GM18499 (cell line): ENCODE results near the gene RELCH.

ENCODE experiments used
- ATAC-seq: cut with Tn5 transposase; IDR thresholded peaks from one replicate; pipeline ENCODE4 v1.9.1; 2021; ENCODE audit warnings: moderate number of reproducible peaks; ENCODE audit not compliant: insufficient read depth, unreplicated experiment

RELCH gene

GRCh38 chr18:62312851-62313250 is 125.8 kb downstream of the RELCH start:
- ATAC-seq = peak; percentile 54

DNA sequence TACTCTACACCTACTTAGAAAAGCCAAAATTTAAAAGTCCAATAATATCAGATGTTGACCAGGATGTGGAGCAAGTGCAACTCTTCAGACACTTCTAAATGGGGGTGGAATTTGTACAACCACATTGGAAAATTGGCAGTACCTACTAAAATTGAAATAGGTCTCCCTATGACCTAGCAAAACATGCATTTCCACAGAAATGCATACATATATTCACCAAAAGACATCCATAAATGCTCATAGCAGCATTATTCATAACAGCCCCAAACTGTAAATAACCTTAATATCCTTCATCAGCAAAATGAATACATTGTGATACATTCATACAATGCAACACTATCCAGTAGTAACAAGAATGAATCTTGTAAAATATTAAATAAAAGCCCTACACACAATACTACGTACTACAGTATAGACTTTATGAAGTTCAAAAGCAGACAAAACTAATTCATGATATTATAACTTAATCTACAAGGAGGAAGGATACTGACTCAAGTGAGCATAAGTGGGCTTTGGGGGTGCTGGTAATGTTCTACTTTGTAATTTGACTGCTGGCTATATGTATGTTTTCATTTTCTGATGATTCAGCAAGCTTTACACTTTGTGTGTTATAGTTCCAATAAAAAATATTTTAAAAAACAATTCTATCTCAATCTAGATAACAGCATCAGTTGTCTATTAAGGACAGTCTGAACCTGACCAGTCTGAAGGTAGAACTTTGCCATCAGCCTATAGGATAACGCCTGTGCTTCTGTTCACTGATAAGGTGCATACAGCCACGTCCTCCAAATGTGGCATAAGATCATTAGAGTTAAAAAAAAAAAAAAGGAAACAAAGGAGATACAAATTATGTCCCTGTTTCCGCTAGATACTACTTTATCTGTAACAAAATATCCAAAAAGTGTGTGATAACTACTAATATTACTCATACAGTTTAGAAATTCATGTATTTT is 131.4 kb downstream of the RELCH start:
- ATAC-seq = no peak

DNA sequence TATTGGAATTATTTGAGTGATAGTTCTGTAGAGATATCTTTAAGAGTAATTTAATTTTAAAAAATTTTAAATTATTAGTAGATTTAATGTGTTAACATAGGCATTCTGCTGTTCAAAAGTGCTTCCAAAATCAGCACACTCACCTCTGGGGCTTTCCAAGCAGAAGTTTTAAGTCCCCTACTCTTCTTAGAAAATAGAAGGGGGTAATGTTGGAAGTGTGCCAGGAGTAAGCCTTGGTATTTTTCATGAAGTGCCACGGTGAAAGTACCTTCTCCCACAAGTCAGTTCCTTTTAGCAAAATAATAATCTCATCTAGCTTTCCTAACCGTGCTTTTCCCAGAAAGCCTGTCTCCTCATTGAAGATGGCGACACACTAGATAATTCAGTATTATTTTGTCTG is 134.1 kb downstream of the RELCH start:
- ATAC-seq = no peak

GRCh38 chr18:62323483-62324180 is 136.6 kb downstream of the RELCH start:
- no peak for ATAC-seq

GRCh38 chr18:62324181-62324828 is 137.2 kb downstream of the RELCH start:
- no peak for ATAC-seq

DNA sequence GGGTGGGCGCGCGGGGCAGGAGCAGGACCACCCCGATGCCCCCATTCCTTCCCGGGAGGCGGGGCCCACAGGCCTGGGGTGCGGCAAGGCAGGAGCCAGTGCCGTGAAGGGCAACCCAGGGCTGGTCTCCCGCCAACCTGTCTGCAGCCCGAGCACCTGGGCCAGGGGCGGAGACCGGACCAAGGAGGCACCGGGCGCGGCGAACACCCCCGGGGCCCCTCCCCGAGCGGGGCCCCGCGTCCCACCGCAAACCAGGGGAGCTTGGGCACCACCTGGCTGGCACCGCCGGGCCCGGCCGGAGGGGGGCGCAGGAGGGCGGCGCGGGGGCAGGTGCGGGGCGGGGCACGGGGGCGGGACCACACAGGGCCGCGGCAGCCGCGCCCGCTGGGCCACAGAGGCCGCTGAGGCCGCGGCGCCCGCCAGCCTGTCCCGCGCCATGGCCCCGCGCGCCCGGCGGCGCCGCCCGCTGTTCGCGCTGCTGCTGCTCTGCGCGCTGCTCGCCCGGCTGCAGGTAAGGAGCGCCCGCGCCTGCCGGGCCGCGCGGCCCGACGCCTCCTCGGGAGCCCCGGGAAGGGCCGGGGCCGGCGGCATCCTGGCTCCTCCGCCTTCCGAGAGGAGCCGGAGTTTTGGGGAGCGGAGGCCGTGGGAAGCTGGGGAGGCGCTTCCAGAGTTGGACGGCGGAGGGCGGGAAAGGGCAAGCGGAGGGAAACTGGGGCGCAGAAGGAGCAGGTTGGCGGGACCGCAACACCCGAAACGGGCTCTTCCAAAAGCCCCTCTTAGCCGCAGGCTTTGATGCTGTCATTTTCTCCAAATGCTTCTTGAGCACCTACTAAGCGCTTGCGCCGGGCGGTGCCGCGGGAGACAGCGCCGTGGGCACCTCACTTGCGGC is 138.1 kb downstream of the RELCH start, which contains the start of gene TNFRSF11A:
Gene TNFRSF11A (plus strand): TSS at position 394 of the 889 bp plus-strand sequence. CDS start 43 bp downstream, at position 437.
- no peak for ATAC-seq

DNA sequence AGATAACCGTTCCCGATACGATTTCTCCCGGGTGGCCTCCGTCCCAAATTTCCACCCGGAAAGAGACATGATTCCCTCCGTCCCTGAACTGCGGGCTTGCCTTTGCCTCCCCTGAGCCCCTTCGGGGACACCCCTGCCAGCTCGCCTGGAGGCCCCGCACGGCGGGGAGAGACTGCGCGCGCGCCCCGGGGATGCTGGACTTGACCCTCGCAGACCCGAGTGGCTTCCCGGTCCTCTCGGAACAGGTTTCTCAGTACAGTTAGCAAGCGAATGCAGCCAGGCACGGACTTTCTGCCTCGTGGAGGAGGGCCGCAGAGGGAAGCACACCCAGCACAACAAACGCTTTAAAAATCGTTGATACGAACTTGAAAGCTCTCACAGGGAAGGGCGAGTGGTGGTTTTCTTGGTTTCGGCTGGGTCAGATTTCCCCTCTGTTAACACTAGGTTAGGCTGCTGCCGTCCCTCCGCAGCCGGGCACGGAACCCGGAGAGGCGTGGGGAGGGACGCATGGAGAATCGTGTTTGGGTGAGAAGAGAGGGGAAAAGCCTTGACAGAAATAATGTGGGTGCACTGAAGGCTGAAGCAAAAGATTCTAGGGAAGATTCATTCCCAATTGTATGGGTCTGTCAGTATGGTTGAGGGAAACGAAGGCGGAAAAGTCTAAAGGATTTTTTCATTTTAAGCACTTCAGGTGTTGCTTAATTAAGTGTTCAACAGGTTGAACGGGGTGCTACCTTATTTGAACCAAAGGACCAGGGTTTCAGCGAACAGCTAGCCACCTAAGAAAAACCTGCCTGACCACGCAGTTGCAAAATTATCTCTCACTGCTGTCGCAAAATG is 139.0 kb downstream of the RELCH start:
- ATAC-seq = no peak

- no peak for ATAC-seq
Measured at GRCh38 chr18:62326646-62327348, 139.7 kb downstream of the RELCH start.

DNA sequence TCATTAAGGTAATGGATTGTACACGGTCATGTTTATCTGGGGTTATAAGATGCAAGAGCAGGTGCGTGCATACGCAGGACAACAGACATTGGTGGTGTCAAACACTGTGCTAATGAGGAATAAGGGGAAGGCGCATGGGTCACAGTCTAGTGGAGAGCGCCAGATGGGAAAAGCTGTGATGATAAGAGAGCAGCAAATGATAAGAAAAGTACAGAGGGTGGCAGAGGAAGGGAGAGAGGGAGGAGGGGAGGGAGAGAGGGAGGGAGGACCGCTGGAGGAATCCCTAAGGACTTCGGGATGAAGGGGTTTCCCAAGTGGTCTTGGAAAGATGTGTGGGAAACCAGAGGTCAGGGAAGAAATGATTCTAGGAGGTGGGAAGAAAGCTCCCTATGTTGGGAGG is 140.9 kb downstream of the RELCH start:
- ATAC-seq = no peak

DNA sequence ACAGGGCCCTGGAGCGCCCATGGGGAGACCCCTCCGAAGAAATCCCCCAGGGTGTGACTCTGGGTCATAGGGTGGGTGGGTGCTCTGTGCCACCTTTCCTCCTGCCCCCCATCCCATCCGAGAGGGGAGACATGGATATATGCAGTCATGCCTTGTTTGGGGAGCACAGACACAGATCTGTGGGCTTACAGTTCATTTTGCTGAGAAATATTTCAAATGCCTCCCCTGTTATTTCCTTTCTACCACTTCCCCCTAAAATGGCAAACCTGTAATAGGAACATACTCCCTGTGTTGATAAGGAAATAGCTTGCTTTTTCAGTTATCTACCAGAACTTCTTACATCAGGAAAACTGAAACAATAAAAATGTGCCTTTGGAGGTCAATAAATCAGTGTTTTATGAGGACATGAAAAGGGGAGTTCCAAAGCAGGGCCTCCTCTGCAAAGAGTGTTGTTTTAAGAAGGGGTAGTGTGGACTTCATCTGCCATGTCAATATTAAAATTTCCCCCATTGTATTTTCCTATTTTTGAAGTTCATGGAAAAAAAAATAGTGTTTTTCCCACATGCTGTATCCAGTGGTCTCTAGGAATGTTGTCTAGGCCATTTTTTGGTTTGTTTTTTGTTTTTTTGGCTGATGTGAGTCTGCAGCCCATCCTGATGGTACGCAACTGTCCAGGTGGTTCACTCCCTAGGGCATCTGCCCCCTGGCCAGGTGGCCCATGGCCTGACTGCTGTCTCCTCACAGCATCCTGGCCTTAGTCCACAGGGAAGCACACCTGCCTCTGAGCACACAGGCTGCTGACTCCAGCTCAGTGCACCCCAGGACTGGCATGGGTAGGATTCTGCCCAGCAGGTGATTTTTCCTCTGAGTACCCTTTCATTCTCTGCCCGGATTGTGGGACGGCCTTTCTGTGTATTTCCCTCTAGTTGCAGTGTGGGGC is 141.8 kb downstream of the RELCH start:
- no peak for ATAC-seq

DNA sequence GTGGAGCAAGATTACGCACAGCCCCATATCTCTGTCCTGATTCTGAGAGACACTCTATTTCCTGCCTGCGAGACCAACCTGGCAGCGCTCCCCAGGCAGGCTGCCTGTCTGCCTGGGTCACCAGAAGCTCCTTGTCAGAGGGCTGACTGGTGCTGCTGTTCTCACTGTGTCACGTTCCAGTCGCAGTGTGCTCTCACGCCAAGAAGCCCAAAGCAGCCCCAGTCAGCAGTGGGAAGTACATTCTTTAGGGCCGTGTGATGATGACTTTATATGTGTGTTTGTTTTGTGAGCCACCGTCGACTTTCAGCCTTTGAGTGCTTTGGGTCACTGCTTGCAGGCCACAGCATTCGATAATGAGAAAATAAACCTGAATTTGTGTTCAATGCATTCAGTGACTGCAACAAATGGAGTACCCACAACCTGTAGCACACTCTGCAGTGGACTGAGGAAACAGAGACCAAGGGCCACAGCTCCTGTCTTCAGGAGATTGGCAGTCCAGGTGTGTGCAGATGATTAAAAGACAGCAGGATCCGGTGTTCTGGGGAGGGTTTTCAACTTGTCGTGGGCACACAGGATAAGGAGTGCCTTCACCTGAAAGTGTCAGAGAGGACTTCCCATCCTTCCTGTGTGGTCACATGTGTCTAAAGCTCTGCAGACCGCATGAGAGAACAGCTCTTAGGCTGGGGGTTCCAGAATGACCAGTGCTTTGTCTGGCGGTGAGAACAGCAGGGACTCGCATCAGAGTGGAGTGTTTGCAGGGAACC is 142.8 kb downstream of the RELCH start:
- no peak for ATAC-seq

- ATAC-seq = no peak
Measured at GRCh38 chr18:62330650-62331049, 143.6 kb downstream of the RELCH start.

DNA sequence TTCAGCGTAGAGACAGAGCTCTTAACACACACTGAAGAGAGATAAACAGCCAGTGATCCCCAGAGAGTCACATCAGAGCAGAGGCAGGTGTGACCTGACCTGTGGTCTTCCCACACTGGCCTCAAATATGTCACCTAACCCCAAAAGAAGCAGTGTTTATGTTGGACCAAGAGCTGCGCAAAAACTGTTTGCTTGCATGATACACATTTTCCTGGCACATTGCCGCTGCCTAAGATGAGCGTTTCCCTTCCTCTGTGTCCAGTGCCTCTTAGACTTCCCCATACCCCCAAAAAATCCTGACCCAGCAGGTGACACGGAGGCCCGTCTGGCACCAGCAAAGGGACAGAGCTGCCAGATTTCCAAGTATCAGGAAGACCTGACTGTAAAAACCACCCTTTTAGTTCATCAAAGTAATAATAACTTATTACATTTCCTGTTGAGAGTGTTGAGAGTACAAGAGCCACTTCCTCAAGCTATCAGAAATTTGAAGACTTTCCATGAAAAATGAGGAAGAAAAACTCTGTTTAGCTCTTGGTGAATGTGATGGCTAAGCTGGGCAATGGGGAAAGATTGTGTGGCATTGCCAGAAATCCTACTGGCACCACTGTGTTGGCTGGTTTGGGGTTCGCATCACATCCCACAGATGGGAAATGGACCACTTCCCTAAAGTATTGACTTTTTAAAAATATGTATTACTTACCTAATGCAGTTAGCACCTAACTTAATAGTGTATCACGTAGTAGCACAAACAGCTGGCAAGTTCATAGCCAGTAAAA is 144.7 kb downstream of the RELCH start:
- no peak for ATAC-seq

GRCh38 chr18:62332431-62332830 is 145.4 kb downstream of the RELCH start:
- no peak for ATAC-seq

DNA sequence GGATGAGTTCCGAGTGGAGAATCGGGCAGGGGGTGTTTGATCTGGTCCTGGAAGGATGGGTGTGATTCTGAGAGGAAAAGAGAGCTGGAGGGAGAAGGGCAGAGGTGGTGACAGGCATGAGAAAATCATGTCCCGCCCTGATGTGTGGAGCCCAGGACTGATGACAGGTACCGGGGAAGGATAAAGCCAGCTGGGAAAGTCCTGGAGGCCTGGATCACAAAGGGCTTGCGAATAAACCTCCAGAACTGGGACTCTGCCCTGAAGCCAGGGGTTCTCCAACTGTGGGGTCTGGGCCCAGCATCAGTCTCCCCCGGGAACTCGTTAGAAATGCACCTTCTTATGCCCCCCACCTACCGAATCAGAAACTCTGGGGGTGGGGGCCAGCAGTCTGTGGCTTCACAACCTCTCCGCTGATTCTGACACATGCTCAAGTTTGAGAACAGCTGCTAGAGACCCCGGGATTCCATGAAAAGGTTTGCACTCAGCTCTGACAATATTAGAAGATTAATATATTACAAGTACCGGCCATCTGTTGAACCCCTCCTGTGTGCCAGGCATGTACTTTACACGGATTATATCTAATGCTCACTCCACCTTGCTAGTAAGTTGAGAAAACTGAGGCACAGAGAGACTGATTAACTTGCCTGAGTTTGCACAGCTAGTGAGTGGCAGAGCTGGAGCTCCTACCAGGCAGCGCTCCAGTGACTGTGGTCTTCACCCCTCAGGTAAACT is 146.1 kb downstream of the RELCH start:
- no peak for ATAC-seq
